HepG2 (cell line): Measurements from ENCODE around the gene KRTAP19-7. TPM values are rescaled to one million over a fixed set of nuclear protein-coding genes. Genes with fewer than 3 reads are reported as not detected.

Experiments used
- ATAC-seq: fragments of 200-7000 bp; cut with Tn5 transposase; 3 replicates; pipeline ENCODE4 v1.9.1; 2020; ENCODE audit warnings: mild to moderate bottlenecking, moderate library complexity
- BruUV-seq: library from RNA; stranded (reverse); fragments of 400-500 nt; replicated peaks from 2 replicates; lab custom pipeline; 2021; lab: Mats Ljungman, UMichigan
- CTCF ChIA-PET: fragments of 300-600 bp; formaldehyde crosslinking; extraction: SDS; loops from one replicate; lab custom pipeline; 2021; ENCODE audit warnings: low total read pairs, inconsistent platforms, low intra/inter-chr PET ratio; lab: Yijun Ruan, JAX
- POLR2A ChIA-PET: fragments of 350-600 bp; sonication (Branson Sonifier 250); formaldehyde crosslinking; loops from one replicate; lab custom pipeline; 2020; ENCODE audit warnings: antibody characterized with exemption, inconsistent platforms; lab: Yijun Ruan, JAX
- DNase-seq: peaks from one replicate; pipeline ENCODE4 v3.0.0-alpha.2; 2015; ENCODE audit warnings: low spot score
- FAIRE-seq: peaks from 3 replicates; lab custom pipeline; 2011; peaks lifted over from hg19 to GRCh38; lab: Jason Lieb, UNC
- H2AFZ ChIP-seq: one replicate; pipeline ENCODE4 v1.6.1; 2011; ENCODE audit warnings: low read length, inconsistent platforms
- H3K27ac ChIP-seq: fragments of 300-600 bp; 3 replicates; pipeline ENCODE4 v1.8.0; 2011; ENCODE audit warnings: mixed run types, mild to moderate bottlenecking, mixed read lengths, low read length, inconsistent platforms; ENCODE audit not compliant: insufficient read depth; ENCODE audit errors: extremely low read length
- H3K27me3 ChIP-seq, 2 experiments: fragments of 200-600 bp in 1 of 2; 2 replicates in 1 of 2; 3 replicates in 1 of 2; pipeline versions ENCODE4 v1.6.0 to v1.8.0; 2011; ENCODE audit warnings: low read length in 2 of 2, mild to moderate bottlenecking in 2 of 2, moderate library complexity in 2 of 2, inconsistent platforms in 1 of 2; ENCODE audit not compliant: insufficient read depth in 2 of 2, control insufficient read depth in 1 of 2
- H3K36me3 ChIP-seq, 2 experiments: fragments of 200-600 bp in 1 of 2; replicated peaks in 1 of 2; 2 replicates in 1 of 2; 3 replicates in 1 of 2; pipeline versions ENCODE4 v1.5.1 to v1.8.0; 2011; ENCODE audit warnings: low read length in 2 of 2, inconsistent platforms in 1 of 2; ENCODE audit not compliant: insufficient read depth in 2 of 2, control insufficient read depth in 1 of 2
- H3K4me1 ChIP-seq: 2 replicates; pipeline ENCODE4 v1.5.1; 2012; ENCODE audit warnings: low read length, inconsistent platforms; ENCODE audit not compliant: insufficient read depth
- H3K4me2 ChIP-seq: 2 replicates; pipeline ENCODE4 v1.6.0; 2011; ENCODE audit warnings: low read depth, low read length, inconsistent platforms
- H3K4me3 ChIP-seq, 3 experiments: fragments of 200-600 bp in 1 of 3; sonication (generic), shearing (Covaris generic) in 1 of 3; replicated peaks in 1 of 3; 2 replicates each; pipeline ENCODE4 v1.5.1; 2011 to 2016; ENCODE audit warnings: low read length in 3 of 3, inconsistent platforms in 2 of 3, low read depth in 2 of 3, mild to moderate bottlenecking in 2 of 3, control low read depth in 1 of 3, mixed read lengths in 1 of 3; ENCODE audit not compliant: insufficient read depth in 1 of 3
- H3K79me2 ChIP-seq: one replicate; pipeline ENCODE4 v1.6.1; 2011; ENCODE audit warnings: low read length, inconsistent platforms; ENCODE audit not compliant: insufficient read depth
- H3K9ac ChIP-seq: 2 replicates; pipeline ENCODE4 v1.6.0; 2011; ENCODE audit warnings: mild to moderate bottlenecking, low read depth, low read length, inconsistent platforms; ENCODE audit not compliant: insufficient read depth
- H3K9me3 ChIP-seq: 2 replicates; pipeline ENCODE4 v1.5.1; 2012; ENCODE audit warnings: mild to moderate bottlenecking, low read length
- H4K20me1 ChIP-seq: 2 replicates; pipeline ENCODE4 v1.6.0; 2011; ENCODE audit warnings: inconsistent platforms, mild to moderate bottlenecking, low read length, moderate library complexity; ENCODE audit not compliant: insufficient read depth
- AHR ChIP-seq: IDR thresholded peaks from 2 replicates; pipeline ENCODE4 v1.6.1; 2018; ENCODE audit warnings: missing genetic modification reagents, missing compliant biosample characterization
- FOXA3 ChIP-seq: IDR thresholded peaks from 2 replicates; pipeline ENCODE4 v1.6.1; 2016; ENCODE audit warnings: missing genetic modification reagents, missing compliant biosample characterization
- GATAD2A ChIP-seq: IDR thresholded peaks from 2 replicates; pipeline ENCODE4 v1.6.1; 2016
- HNRNPUL1 ChIP-seq: fragments of 200-400 bp; formaldehyde crosslinking; IDR thresholded peaks from 2 replicates; pipeline ENCODE4 v1.6.1; 2017; ENCODE audit warnings: low read depth, mild to moderate bottlenecking, low read length, moderate library complexity
- NPAS2 ChIP-seq: sonication (generic); formaldehyde crosslinking; IDR thresholded peaks from 2 replicates; pipeline ENCODE4 v1.8.0; 2022; ENCODE audit warnings: mild to moderate bottlenecking, missing genetic modification reagents, borderline replicate concordance
- POGZ ChIP-seq: sonication (generic); formaldehyde crosslinking; IDR thresholded peaks from 2 replicates; pipeline ENCODE4 v1.4.0; 2020; ENCODE audit warnings: mild to moderate bottlenecking, missing genetic modification reagents
- U2AF2 ChIP-seq: fragments of 200-400 bp; formaldehyde crosslinking; IDR thresholded peaks from 2 replicates; pipeline ENCODE4 v1.6.1; 2017; ENCODE audit warnings: low read depth, mild to moderate bottlenecking, low read length
- YEATS4 ChIP-seq: sonication (generic); formaldehyde crosslinking; IDR thresholded peaks from 2 replicates; pipeline ENCODE4 v1.4.0; 2020; ENCODE audit warnings: missing genetic modification reagents, borderline replicate concordance
- ZKSCAN5 ChIP-seq: sonication (generic); formaldehyde crosslinking; IDR thresholded peaks from 2 replicates; pipeline ENCODE4 v1.5.1; 2020; ENCODE audit warnings: mild to moderate bottlenecking, missing genetic modification reagents
- ZNF251 ChIP-seq: sonication (generic); formaldehyde crosslinking; IDR thresholded peaks from 2 replicates; pipeline ENCODE4 v1.9.0; 2021; ENCODE audit warnings: mild to moderate bottlenecking, missing genetic modification reagents
- ZNF350 ChIP-seq: sonication (generic); formaldehyde crosslinking; IDR thresholded peaks from 2 replicates; pipeline ENCODE4 v1.4.0; 2020; ENCODE audit warnings: mild to moderate bottlenecking, low read depth, missing genetic modification reagents, borderline replicate concordance
- ZNF713 ChIP-seq: sonication (generic); formaldehyde crosslinking; IDR thresholded peaks from 2 replicates; pipeline ENCODE4 v1.4.0; 2020; ENCODE audit warnings: mild to moderate bottlenecking, missing genetic modification reagents
- ZNF770 ChIP-seq: sonication (generic); formaldehyde crosslinking; IDR thresholded peaks from 2 replicates; pipeline ENCODE4 v1.5.0; 2020; ENCODE audit warnings: mild to moderate bottlenecking, missing genetic modification reagents
- ZNF83 ChIP-seq: sonication (generic); formaldehyde crosslinking; IDR thresholded peaks from 2 replicates; pipeline ENCODE4 v1.4.0; 2020; ENCODE audit warnings: missing genetic modification reagents, mild to moderate bottlenecking, borderline replicate concordance
- WGBS: methylation state at CpG from one replicate; pipeline ENCODE4 v1.1.6; 2017; ENCODE audit warnings: low lambda C conversion rate; 5-methylcytosine and 5-hydroxymethylcytosine counted together
- in situ Hi-C: cut with HindIII; loops from 2 replicates; pipeline ENCODE4 v1.10.0; 2017; ENCODE audit warnings: low pct_unique_long_range_greater_than_20kb; ENCODE audit not compliant: extremely low pct_ligation_motif_present
- intact Hi-C: fragments of 100-400 bp; cut with micrococcal nuclease; formaldehyde crosslinking; loops from one replicate; pipeline ENCODE4 v1.10.0; 2022; ENCODE audit not compliant: unreplicated experiment
- polyA plus RNA-seq, 8 experiments: library from polyadenylated mRNA; depleted of rRNA in 3 of 8; stranded (reverse) in 7 of 8; unstranded in 1 of 8; fragments of >200 nt; fragmentation: Illumina TruSeq in 4 of 8; extraction: Trizol in 4 of 8; gene quantifications; 2 replicates each; pipeline versions ENCODE4 v1.2.1 to v1.2.3, GENCODE V29; 2011 to 2016; ENCODE audit warnings: low read depth in 4 of 8, missing spikeins in 1 of 8, mixed read lengths in 1 of 8; ENCODE audit not compliant: insufficient read depth in 1 of 8
- total RNA-seq, 5 experiments: library from RNA; depleted of rRNA; stranded (reverse); fragments of >200 nt; fragmentation: Illumina TruSeq; extraction: Trizol; gene quantifications; 2 replicates each; pipeline ENCODE4 v1.2.3, GENCODE V29; 2016; ENCODE audit warnings: low read depth in 1 of 5
- TF ChIP-seq, protein P1 (sequence below): sonication (generic); formaldehyde crosslinking; IDR thresholded peaks from 2 replicates; pipeline ENCODE4 v1.4.0; 2020; ENCODE audit warnings: missing genetic modification reagents
- TF ChIP-seq, protein P2 (sequence below): sonication (generic); formaldehyde crosslinking; IDR thresholded peaks from 2 replicates; pipeline ENCODE4 v1.8.0; 2022; ENCODE audit warnings: missing genetic modification reagents, mild to moderate bottlenecking, moderate library complexity, borderline replicate concordance
- TF ChIP-seq, protein P3 (sequence below): sonication (generic); formaldehyde crosslinking; IDR thresholded peaks from 2 replicates; pipeline ENCODE4 v1.4.0; 2020; ENCODE audit warnings: missing genetic modification reagents; ENCODE audit errors: not compliant biosample characterization
- TF ChIP-seq, protein P4 (sequence below): sonication (generic); formaldehyde crosslinking; IDR thresholded peaks from 2 replicates; pipeline ENCODE4 v1.4.0; 2020; ENCODE audit warnings: mild to moderate bottlenecking, missing genetic modification reagents

Gene KRTAP19-7
- total and polyA plus RNA-seq, 2 of the 13 experiments (the other 11 are each of a cell fraction or from before 2014, with no cell fraction given): not detected

GRCh38 chr21:30567617-30568016 lies 6.5 kb upstream of the KRTAP19-7 start (continued):
- TF ChIP-seq, protein P1, sequence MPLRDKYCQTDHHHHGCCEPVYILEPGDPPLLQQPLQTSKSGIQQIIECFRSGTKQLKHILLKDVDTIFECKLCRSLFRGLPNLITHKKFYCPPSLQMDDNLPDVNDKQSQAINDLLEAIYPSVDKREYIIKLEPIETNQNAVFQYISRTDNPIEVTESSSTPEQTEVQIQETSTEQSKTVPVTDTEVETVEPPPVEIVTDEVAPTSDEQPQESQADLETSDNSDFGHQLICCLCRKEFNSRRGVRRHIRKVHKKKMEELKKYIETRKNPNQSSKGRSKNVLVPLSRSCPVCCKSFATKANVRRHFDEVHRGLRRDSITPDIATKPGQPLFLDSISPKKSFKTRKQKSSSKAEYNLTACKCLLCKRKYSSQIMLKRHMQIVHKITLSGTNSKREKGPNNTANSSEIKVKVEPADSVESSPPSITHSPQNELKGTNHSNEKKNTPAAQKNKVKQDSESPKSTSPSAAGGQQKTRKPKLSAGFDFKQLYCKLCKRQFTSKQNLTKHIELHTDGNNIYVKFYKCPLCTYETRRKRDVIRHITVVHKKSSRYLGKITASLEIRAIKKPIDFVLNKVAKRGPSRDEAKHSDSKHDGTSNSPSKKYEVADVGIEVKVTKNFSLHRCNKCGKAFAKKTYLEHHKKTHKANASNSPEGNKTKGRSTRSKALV: no peak
- TF ChIP-seq, protein P2, sequence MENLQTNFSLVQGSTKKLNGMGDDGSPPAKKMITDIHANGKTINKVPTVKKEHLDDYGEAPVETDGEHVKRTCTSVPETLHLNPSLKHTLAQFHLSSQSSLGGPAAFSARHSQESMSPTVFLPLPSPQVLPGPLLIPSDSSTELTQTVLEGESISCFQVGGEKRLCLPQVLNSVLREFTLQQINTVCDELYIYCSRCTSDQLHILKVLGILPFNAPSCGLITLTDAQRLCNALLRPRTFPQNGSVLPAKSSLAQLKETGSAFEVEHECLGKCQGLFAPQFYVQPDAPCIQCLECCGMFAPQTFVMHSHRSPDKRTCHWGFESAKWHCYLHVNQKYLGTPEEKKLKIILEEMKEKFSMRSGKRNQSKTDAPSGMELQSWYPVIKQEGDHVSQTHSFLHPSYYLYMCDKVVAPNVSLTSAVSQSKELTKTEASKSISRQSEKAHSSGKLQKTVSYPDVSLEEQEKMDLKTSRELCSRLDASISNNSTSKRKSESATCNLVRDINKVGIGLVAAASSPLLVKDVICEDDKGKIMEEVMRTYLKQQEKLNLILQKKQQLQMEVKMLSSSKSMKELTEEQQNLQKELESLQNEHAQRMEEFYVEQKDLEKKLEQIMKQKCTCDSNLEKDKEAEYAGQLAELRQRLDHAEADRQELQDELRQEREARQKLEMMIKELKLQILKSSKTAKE (CRISPR knock-in tag): no peak
- TF ChIP-seq NPAS2 (CRISPR knock-in tag) (no peak), ZNF83 (no peak), ZKSCAN5 (CRISPR knock-in tag) (no peak), ZNF713 (CRISPR knock-in tag) (no peak), YEATS4 (CRISPR knock-in tag) (no peak), ZNF251 (CRISPR knock-in tag) (no peak), ZNF350 (CRISPR knock-in tag) (no peak)

DNA sequence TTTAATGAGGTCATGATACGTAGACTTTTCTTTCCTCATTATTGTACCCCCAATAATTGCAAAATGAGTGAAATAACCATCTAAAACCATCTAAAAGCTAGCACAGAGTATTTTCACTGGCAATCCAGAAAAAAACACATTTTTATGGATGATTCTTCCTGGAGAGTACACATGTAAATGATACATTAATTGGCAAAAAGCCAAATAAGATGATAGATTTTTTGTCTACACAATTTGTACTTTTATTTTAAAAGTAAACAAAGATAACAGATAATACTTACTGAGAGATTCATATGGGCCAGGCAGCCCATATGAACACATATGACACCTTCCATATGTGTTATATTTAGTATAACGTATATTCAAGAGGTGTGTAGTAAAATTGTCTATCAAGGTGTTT lies 2.5 kb upstream of the KRTAP19-7 start:
- no peak for FAIRE-seq
- CTCF ChIA-PET: no interaction called here
- TF ChIP-seq, protein P3, sequence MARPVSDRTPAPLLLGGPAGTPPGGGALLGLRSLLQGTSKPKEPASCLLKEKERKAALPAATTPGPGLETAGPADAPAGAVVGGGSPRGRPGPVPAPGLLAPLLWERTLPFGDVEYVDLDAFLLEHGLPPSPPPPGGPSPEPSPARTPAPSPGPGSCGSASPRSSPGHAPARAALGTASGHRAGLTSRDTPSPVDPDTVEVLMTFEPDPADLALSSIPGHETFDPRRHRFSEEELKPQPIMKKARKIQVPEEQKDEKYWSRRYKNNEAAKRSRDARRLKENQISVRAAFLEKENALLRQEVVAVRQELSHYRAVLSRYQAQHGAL (CRISPR knock-in tag): no peak
- TF ChIP-seq ZNF770 (CRISPR knock-in tag): no peak
- no peak for TF ChIP-seq FOXA3 (CRISPR knock-in tag)
- no peak for TF ChIP-seq AHR
- no peak for TF ChIP-seq GATAD2A
- TF ChIP-seq, protein P4, sequence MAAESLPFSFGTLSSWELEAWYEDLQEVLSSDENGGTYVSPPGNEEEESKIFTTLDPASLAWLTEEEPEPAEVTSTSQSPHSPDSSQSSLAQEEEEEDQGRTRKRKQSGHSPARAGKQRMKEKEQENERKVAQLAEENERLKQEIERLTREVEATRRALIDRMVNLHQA (CRISPR knock-in tag): no peak
- no peak for TF ChIP-seq U2AF2
- TF ChIP-seq POGZ (CRISPR knock-in tag): no peak
- no peak for TF ChIP-seq HNRNPUL1

More for the DNA sequence above, 2.5 kb upstream of the KRTAP19-7 start:
- no peak overlapping the region for H2AFZ ChIP-seq
- no peaks in the 10 kb centered on the region for H3K4me1 ChIP-seq
- H3K36me3 ChIP-seq: no peaks in the 10 kb centered on the region
- H3K9ac ChIP-seq: no peak overlapping the region
- BruUV-seq: no TSS peak
- no peak overlapping the region for H3K27ac ChIP-seq
- H3K4me2 ChIP-seq: no peak overlapping the region
- no peaks in the 10 kb centered on the region for H3K27me3 ChIP-seq
- POLR2A ChIA-PET: no interaction called here
- H3K4me3 ChIP-seq: no peak overlapping the region
- peaks cover 83% of the 10 kb centered on the region for H3K9me3 ChIP-seq
- no peaks in the 10 kb centered on the region for H3K79me2 ChIP-seq
- WGBS: 32% methylated on average over 2 of the region's 2 CpGs
- intact Hi-C loops: no loop called here
- ATAC-seq: no peak
- in situ Hi-C loops: no loop called here
- no peak for DNase-seq
- H4K20me1 ChIP-seq: no peaks in the 10 kb centered on the region
